Mesothelial cell of epicardium (in vitro differentiated cells): ENCODE measurements around the gene HMBS. TPM values are rescaled to one million over a fixed set of nuclear protein-coding genes. Genes with fewer than 3 reads are reported as not detected.

Experiments
- DNase-seq, 2 experiments: peaks; one replicate each; pipeline ENCODE4 v3.0.0; 2021; ENCODE audit warnings: low spot score in 2 of 2; ENCODE audit not compliant: unreplicated experiment in 2 of 2
- H3K27ac Mint-ChIP-seq: 2 replicates; pipeline ENCODE4 v1.8.0; 2021; ENCODE audit warnings: mixed read lengths
- H3K27me3 Mint-ChIP-seq: 2 replicates; pipeline ENCODE4 v1.8.0; 2021; ENCODE audit warnings: low read depth, mixed read lengths
- H3K36me3 Mint-ChIP-seq: 2 replicates; pipeline ENCODE4 v1.8.0; 2021; ENCODE audit warnings: mixed read lengths
- H3K4me1 Mint-ChIP-seq: 2 replicates; pipeline ENCODE4 v1.8.0; 2021; ENCODE audit warnings: mixed read lengths
- H3K4me3 Mint-ChIP-seq: 2 replicates; pipeline ENCODE4 v1.8.0; 2021; ENCODE audit warnings: mild to moderate bottlenecking, moderate library complexity, mixed read lengths
- H3K9me3 Mint-ChIP-seq: 2 replicates; pipeline ENCODE4 v1.8.0; 2021; ENCODE audit warnings: mixed read lengths
- CTCF ChIP-seq: fragments of 200-600 bp; sonication (generic); IDR thresholded peaks from one replicate; pipeline ENCODE4 v1.5.0; 2021; ENCODE audit warnings: antibody characterized with exemption; ENCODE audit not compliant: unreplicated experiment
- total RNA-seq: library from RNA; stranded (reverse); gene quantifications from 3 replicates; pipeline ENCODE4 v1.2.1, GENCODE V29; 2021

Gene HMBS
- total RNA-seq, 1 donor from 2014 or later = 28.1 TPM

- no peak for TF ChIP-seq CTCF
- Mint-ChIP-seq H3K27me3 (no peaks in the 10 kb centered on the region), H3K9me3 (no peaks in the 10 kb centered on the region), H3K27ac (peak overlapping the region; percentile 94), H3K4me1 (peaks cover 30% of the 10 kb centered on the region), H3K36me3 (peaks cover 20% of the 10 kb centered on the region), H3K4me3 (peak overlapping the region; percentile 89)
- DNase-seq = peak in 1 of 2 experiments; percentile 47
Observed at GRCh38 chr11:119093942-119094815, 9.5 kb downstream of the HMBS start.

GRCh38 chr11:119094816-119095065 is 10.1 kb downstream of the HMBS start:
- no peaks in the 10 kb centered on the region for H3K9me3 Mint-ChIP-seq
- H3K36me3 Mint-ChIP-seq = peaks cover 20% of the 10 kb centered on the region
- H3K27ac Mint-ChIP-seq = peak overlapping the region; percentile 94
- peaks cover 30% of the 10 kb centered on the region for H3K4me1 Mint-ChIP-seq
- TF ChIP-seq CTCF = peak; percentile 44
- H3K27me3 Mint-ChIP-seq = no peaks in the 10 kb centered on the region
- peak in 1 of 2 experiments; percentile 56 for DNase-seq
- H3K4me3 Mint-ChIP-seq = peak overlapping the region; percentile 89

GRCh38 chr11:119095066-119095880 is 10.6 kb downstream of the HMBS start:
- peak overlapping the region; percentile 94 for H3K27ac Mint-ChIP-seq
- no peaks in the 10 kb centered on the region for H3K9me3 Mint-ChIP-seq
- H3K27me3 Mint-ChIP-seq = no peaks in the 10 kb centered on the region
- H3K4me3 Mint-ChIP-seq = peak overlapping the region; percentile 89
- peak; percentile 98 for DNase-seq
- peaks cover 20% of the 10 kb centered on the region for H3K36me3 Mint-ChIP-seq
- no peak for TF ChIP-seq CTCF
- peaks cover 34% of the 10 kb centered on the region for H3K4me1 Mint-ChIP-seq

GRCh38 chr11:119099711-119100110 is 15.0 kb downstream of the HMBS start:
- peaks cover 20% of the 10 kb centered on the region for H3K36me3 Mint-ChIP-seq
- no peak overlapping the region for H3K27ac Mint-ChIP-seq
- no peak for TF ChIP-seq CTCF

GRCh38 chr11:119100246-119100970 is 15.7 kb downstream of the HMBS start:
- H3K27ac Mint-ChIP-seq = peak overlapping the region; percentile 77
- H3K4me1 Mint-ChIP-seq = peaks cover 42% of the 10 kb centered on the region
- TF ChIP-seq CTCF = no peak
- H3K36me3 Mint-ChIP-seq = peaks cover 20% of the 10 kb centered on the region
- H3K27me3 Mint-ChIP-seq = no peaks in the 10 kb centered on the region
- H3K9me3 Mint-ChIP-seq = no peaks in the 10 kb centered on the region
- peak overlapping the region; percentile 80 for H3K4me3 Mint-ChIP-seq
- no peak for DNase-seq

More at GRCh38 chr11:119099711-119100110, 15.0 kb downstream of the HMBS start:
- Mint-ChIP-seq H3K27me3 (no peaks in the 10 kb centered on the region), H3K4me1 (peaks cover 38% of the 10 kb centered on the region), H3K9me3 (no peaks in the 10 kb centered on the region), H3K4me3 (no peak overlapping the region)
- no peak for DNase-seq
